HUES64 (cell line): Measurements from ENCODE around the gene TRIM47.
"Not testable (repeated sequence)": the region's sequence is repeated elsewhere in the genome, so short reads cannot be mapped to it uniquely, and the experiment has no call there.

Experiments used
- H3K27ac ChIP-seq: 2 replicates; pipeline ENCODE4 v1.7.0; 2013; ENCODE audit warnings: low read depth, low read length, inconsistent platforms
- H3K27me3 ChIP-seq: 2 replicates; pipeline ENCODE4 v1.6.1; 2013; ENCODE audit warnings: mild to moderate bottlenecking, low read length; ENCODE audit not compliant: insufficient read depth
- H3K36me3 ChIP-seq: 2 replicates; pipeline ENCODE4 v1.6.1; 2013; ENCODE audit warnings: mild to moderate bottlenecking, low read length; ENCODE audit not compliant: insufficient read depth
- H3K4me1 ChIP-seq: 2 replicates; pipeline ENCODE4 v1.6.1; 2013; ENCODE audit warnings: mild to moderate bottlenecking, low read length, moderate library complexity; ENCODE audit not compliant: insufficient read depth
- H3K4me3 ChIP-seq: 2 replicates; pipeline ENCODE4 v1.5.1; 2013; ENCODE audit warnings: mild to moderate bottlenecking, low read length, moderate library complexity
- H3K9ac ChIP-seq: 2 replicates; pipeline ENCODE4 v1.6.1; 2013; ENCODE audit warnings: mild to moderate bottlenecking, low read depth, low read length
- H3K9me3 ChIP-seq: 2 replicates; pipeline ENCODE4 v1.6.1; 2013; ENCODE audit warnings: low read depth, low read length; ENCODE audit not compliant: insufficient read depth
- WGBS: fragments of 150-250, 120-280 bp; methylation state at CpG from one replicate; pipeline ENCODE4 v1.1.7; 2013; ENCODE audit warnings: missing lambda C conversion rate; 5-methylcytosine and 5-hydroxymethylcytosine counted together

The TRIM47 gene

DNA sequence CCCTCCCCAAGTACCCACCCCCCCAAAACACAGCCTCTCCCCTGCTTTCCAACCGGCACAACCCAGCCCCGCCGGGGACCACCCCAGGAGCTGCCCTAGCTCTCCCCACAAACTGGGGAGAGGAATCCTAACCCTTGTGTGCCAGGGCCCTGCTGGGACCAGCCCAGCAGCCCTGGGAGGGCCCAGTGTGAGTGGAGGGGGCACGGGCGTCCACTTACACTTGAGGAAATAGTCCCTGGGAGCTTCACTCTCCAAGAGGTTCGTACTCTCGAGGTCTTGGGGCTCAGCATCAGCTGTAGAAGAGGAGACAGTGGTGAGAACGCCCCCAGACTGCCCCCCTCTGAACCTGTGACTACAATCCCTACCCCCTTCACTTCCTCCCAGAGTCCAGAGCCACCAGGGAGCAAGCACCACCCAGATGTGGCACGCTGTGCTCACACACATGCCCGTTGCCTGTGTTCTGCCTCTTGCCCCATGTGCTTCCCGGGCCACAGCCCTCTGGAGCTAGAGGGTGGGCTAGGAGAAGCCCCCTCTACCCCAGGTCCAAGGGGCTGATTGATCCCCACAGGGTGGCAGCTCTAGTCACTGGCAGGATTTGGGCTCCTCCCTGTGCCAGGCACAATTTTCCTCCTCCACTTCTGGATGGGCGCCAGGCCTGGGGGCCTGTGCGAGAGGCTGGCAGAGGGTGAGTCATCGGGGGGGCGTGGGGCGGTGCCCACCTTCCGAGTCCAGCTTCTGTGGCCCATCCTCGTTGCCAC is 3.0 kb downstream of the TRIM47 start:
- Histone ChIP-seq H3K27ac (no peak overlapping the region), H3K9ac (no peak overlapping the region), H3K4me3 (no peak overlapping the region), H3K9me3 (no peaks in the 10 kb centered on the region), H3K27me3 (peaks cover 33% of the 10 kb centered on the region), H3K4me1 (0 out of 2 replicates have a peak, but pooled peaks cover 9% of the 10 kb centered on the region), H3K36me3 (no peaks in the 10 kb centered on the region)
- WGBS = 84% methylated on average over 18 of the region's 18 CpGs

GRCh38 chr17:75874323-75875181 is 3.8 kb downstream of the TRIM47 start:
- 94% methylated on average over 38 of the region's 38 CpGs for WGBS
- H3K4me3 ChIP-seq = no peak overlapping the region
- H3K9ac ChIP-seq = no peak overlapping the region
- no peak overlapping the region for H3K27ac ChIP-seq
- no peaks in the 10 kb centered on the region for H3K36me3 ChIP-seq
- H3K27me3 ChIP-seq = peaks cover 32% of the 10 kb centered on the region
- no peaks in the 10 kb centered on the region for H3K9me3 ChIP-seq
- 0 out of 2 replicates have a peak, but pooled peaks cover 9% of the 10 kb centered on the region for H3K4me1 ChIP-seq

DNA sequence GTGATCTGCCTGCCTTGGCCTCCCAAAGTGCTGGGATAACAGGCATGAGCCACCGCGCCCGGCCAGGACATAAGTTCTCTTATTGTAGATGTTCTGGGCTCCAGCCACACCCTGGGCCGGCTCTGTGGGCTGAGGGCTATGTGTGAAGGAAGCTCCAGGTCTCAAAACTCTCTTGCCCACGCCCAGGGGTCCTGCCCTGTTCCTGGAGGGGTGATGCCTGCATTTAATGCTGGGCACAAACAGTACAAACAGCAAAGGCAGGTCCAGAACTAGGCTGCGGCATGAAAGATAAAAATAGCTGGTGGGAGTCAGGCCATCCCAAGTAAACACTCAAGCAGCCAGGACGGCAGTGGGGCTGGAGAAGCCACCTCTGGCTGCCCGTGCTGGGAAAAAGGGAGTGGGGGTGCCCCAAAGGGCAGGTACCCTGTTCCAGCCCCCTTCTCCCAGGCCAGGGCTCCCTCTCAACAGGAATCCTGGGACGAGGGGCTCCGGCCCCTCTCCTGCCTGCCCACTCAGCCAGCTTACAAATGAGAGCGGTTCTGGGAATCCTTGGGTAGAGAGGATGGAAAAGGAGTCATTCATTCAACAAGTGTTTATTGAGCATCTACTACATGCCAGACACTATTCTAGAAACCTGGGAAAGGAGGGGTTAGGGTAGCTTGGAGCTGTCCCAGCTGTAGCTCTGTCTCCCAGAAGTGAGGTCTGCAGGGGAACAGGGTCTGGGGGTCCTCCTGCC is 4.6 kb downstream of the TRIM47 start:
- H3K9me3 ChIP-seq = no peaks in the 10 kb centered on the region
- H3K4me1 ChIP-seq = 0 out of 2 replicates have a peak, but pooled peaks cover 9% of the 10 kb centered on the region
- WGBS = 95% methylated on average over 10 of the region's 11 CpGs
- no peaks in the 10 kb centered on the region for H3K36me3 ChIP-seq
- no peak overlapping the region for H3K9ac ChIP-seq
- H3K27ac ChIP-seq = no peak overlapping the region
- no peak overlapping the region for H3K4me3 ChIP-seq
- peaks cover 24% of the 10 kb centered on the region for H3K27me3 ChIP-seq

DNA sequence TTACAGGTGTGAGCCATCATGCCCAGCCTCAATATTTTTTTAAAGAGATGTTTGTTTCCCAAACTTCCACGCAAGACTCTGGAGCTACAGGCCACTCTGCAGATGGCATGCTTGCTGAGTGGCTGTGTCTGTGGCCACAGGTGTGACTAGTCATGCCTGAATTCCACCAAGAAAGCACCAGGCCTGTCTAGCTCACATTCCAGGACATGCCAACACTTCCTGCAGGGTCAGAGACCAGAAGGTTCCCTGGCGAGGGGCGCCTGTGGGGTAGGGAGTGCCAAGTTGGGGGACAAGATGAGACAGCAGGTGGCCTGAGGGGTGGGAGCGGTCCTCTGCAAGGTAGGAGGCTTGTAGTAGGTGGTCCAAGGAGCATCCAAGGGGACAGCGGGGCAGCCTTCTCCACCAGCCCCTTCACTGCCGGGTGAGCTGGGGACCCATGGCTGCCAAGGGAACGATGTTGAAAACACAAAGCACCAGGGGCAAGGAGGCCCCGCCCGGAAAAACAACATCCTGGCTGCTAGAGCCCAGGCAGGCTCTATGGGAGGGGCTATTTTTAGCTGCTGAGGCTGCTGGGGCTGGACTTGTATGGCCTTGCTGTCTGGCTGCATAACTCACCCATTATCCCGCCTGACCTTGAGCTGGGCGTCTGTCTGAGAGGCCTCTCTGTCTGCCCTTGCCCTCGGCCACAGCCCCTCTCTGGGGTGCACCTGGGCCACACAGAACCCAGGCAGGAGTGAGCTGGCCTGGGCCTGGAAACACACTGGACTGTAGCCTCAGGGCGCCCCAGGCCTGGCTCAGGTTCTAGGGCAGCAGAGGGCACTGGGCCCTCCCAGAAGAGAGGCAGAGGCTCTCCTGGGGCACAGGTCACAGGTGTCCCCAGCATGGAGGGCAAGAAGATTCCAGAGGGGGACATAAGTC is 5.7 kb downstream of the TRIM47 start:
- 77% methylated on average over 13 of the region's 13 CpGs for WGBS
- Histone ChIP-seq H3K27me3 (peaks cover 13% of the 10 kb centered on the region), H3K4me1 (0 out of 2 replicates have a peak, but pooled peaks cover 9% of the 10 kb centered on the region), H3K27ac (no peak overlapping the region), H3K9ac (0 out of 2 replicates have a peak overlapping the region, but pooled peaks have one; percentile 16), H3K9me3 (no peaks in the 10 kb centered on the region), H3K36me3 (no peaks in the 10 kb centered on the region), H3K4me3 (no peak overlapping the region)

GRCh38 chr17:75870228-75870627 is 8.2 kb downstream of the TRIM47 start:
- H3K27me3 ChIP-seq, H3K4me3 ChIP-seq, H3K4me1 ChIP-seq, H3K9me3 ChIP-seq, H3K27ac ChIP-seq, H3K36me3 ChIP-seq, H3K9ac ChIP-seq: not testable (repeated sequence)
- 93% methylated on average over 9 of the region's 10 CpGs for WGBS

DNA sequence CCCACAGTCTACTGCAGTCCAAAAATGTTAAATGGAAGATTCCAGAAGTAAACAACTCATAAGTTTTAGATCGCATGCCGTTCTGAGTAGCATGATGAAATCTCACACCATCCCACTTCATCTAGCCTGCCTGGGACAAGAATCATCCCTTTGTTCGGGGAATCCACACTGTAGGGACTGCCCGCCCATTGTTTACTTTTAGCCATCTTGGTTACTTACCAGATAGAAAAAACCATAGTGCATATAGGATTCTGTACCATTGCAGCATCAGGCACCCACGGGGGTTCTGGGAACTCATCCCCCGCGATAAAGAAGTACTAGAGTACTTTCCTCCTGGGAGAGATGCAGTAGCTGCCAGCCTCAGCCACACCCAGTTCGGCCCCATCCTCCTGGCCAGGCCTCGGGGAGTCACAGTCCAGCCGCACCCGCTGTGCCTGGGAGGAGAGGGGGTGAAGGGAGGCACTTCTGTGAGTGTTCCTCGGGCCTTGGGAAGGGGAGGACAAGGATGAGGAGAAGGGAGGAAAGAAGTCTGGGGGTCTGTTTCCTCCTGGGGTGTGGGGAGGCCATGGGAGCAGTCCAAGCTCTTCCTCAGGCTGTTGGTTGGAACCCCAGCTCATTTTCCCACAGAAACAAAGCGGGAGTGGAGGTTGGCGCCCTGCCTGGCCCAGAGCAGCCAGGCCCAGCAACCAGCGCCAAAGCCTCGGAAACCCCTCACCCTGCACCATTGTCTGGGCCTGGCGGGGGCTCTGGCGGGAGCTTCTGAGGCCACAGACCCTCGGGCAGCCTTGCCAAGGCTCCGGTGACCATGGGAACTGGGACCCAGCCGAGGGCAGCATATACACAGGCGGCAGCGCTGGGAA is 8.9 kb downstream of the TRIM47 start:
- Histone ChIP-seq H3K36me3 (no peaks in the 10 kb centered on the region), H3K9me3 (no peaks in the 10 kb centered on the region), H3K9ac (no peak overlapping the region), H3K4me3 (no peak overlapping the region), H3K27me3 (no peaks in the 10 kb centered on the region), H3K27ac (no peak overlapping the region), H3K4me1 (no peaks in the 10 kb centered on the region)
- WGBS = 84% methylated on average over 23 of the region's 23 CpGs

DNA sequence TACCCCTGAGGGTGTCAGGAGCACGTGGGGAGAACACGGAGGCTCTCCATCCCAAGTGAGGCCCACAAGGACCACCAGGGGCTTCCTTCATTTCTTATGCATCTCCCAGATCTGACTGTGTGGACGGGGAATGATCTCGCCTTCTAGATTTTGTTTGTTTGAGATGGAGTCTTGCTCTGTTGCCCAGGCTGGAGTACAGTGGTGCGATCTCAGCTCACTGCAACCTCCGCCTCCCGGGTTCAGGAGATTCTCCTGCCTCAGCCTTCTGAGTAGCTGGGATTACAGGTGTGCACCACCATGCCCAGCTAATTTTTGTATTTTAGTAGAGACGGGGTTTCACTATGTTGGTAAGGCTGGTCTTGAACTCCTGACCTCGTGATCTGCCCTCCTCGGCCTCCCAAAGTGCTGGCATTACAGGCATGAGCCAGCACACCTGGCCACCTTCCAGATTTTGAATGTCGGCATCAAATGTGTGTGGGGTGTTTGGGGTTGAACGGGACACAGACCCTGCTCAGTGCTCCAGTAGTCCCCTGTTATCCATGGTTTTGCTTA is 9.6 kb downstream of the TRIM47 start:
- not testable (repeated sequence) for H3K4me1 ChIP-seq, H3K4me3 ChIP-seq, H3K27ac ChIP-seq, H3K27me3 ChIP-seq, H3K36me3 ChIP-seq, H3K9me3 ChIP-seq, H3K9ac ChIP-seq
- WGBS = 94% methylated on average over 12 of the region's 12 CpGs

- H3K36me3 ChIP-seq, H3K27me3 ChIP-seq, H3K27ac ChIP-seq, H3K9me3 ChIP-seq, H3K4me3 ChIP-seq, H3K4me1 ChIP-seq, H3K9ac ChIP-seq: not testable (repeated sequence)
- 88% methylated on average over 16 of the region's 17 CpGs for WGBS
Measured at GRCh38 chr17:75865404-75866188, 12.8 kb downstream of the TRIM47 start.

DNA sequence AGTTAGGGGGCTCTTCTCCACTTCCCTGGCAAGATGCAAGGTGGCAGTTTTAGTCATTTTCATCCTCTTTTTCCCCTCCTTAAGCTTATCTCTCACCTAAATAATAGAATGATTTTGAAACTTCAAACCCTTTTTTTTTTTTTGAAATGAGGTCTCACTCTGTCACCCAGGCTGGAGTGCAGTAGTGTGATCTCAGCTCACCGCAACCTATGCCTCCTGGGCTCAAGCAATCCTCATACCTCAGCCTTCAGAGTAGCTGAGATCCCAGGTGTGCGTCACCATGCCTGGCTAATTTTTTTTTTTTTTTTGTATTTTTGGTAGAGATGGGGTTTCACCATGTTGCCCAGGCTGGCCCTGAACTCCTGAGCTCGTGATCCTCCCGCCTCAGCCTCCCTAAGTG is 13.5 kb downstream of the TRIM47 start:
- not testable (repeated sequence) for H3K9me3 ChIP-seq, H3K36me3 ChIP-seq, H3K4me1 ChIP-seq, H3K9ac ChIP-seq, H3K27ac ChIP-seq, H3K4me3 ChIP-seq, H3K27me3 ChIP-seq
- 90% methylated on average over 4 of the region's 4 CpGs for WGBS
